Midbrain (tissue), 1 donor: ENCODE data around the gene OR51I2.

ENCODE experiments used
- DNase-seq: peaks from one replicate; lab custom pipeline; 2025; lab: John Stamatoyannopoulos, UW

Gene OR51I2

DNA sequence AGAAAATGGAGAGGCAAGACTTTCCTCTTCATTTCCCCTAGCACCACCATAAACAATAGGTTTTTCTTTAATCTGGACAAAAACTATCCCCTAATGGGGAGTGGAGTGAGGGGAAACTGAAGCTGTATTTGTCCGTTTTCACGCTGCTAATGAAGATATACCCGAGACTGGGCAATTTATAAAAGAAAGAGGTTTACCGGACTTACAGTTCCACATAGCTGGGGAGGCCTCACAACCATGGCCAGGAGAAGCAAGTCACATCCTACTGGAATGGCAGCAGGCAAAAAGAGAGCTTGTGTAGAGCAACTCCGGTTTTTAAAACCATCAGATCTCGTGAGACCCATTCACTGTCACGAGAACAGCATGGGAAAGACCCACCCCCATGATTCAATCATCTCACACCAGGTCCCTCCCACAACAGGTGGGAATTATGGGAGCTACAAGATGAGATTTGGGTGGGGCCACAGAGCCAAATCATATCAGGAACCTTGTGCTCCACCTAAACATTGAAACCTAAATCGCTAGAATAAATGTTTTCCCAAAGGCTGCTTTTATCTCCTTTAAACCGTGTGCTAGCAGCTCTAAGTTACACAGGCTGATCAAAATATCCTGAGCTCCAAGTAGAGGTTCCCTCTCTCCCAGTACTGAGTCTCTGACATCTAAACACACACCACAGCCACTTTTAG, 56.4 kb downstream of the OR51I2 start:
- DNase-seq: no peak
